ENCODE results near the gene PPP2R3C.
A peak's percentile ranks its signal among the peaks of the same experiment; 100 is the strongest.
"Not testable (repeated sequence)": the region's sequence is repeated elsewhere in the genome, so short reads cannot be mapped to it uniquely, and the experiment has no call there.

Gene PPP2R3C

DNA sequence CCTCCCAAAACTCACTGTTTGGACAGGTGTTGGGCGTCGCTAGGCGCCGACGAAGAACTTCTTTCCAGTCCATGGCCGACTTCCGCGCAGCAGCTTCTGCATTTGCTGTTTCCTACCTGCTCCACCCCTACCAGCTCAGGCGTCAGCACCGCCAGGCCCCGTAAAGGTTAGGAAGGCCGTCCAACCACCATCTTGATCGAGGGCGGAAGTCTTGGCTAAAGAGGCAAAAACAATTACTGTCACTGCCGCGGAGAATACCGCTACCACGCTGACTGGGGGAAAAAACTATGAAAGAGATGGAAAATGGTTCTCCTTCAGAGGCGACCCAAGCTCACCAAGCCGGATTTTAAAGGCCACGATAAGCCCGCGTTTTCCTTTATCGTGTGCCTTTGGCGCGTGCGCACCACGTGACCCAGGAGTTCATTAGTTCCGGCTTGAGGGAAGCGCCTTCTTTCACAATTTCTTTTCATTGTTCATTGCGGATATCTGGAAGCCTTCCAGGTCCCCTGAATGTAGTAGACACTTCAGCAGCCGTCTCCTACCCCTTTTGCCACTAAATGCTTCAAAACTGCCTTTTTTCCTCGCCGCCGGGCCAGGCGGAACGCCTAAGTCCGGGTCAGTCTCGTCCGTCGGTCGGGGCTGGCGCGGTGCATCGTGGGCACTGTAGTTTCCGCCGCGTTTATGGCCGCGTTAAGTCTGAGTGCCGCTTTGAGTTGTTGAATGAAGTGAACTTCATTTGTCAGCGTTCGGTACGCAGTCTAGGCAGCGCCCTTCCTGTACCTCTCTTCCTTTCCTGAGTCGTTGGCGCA, at the start of gene PPP2R3C, which contains the start of gene PRORP:
TSS of gene PPP2R3C (minus strand) at position 104 of the 809 bp plus-strand sequence. CDS start at position 73, 31 bp downstream.
TSS of gene PRORP (plus strand) at position 666 of the 809 bp plus-strand sequence. CDS start 694 bp downstream, outside the sequence.
- DNase-seq, result peak; percentile 86 to 88

DNA sequence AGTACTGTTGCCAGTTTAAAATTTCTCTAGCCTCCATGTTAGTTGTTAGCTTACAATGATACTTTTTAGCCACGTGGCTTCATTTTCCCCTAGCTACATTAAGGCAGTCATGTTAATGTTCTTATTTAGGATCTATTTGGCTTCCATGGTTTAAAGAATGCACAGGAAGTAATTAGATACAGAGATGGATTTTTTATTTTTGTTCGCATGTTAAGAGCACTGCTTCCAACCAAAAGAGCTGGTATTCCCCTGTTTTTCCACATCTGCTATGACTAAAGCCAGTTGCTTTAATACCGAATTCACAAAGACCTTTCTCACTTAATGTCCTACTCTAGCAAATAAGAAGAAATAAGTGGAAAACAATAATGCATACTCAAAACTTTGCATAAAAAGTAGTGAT, 45.7 kb upstream of the PPP2R3C start:
- DNase-seq, result no peak

- no peak for DNase-seq
Measured at GRCh38 chr14:35164849-35165248, 43.1 kb upstream of the PPP2R3C start.

GRCh38 chr14:35163384-35163783, 41.6 kb upstream of the PPP2R3C start:
- DNase-seq, result no peak

- peak; percentile 12 to 17 for DNase-seq
Measured at GRCh38 chr14:35161231-35161630, 39.4 kb upstream of the PPP2R3C start.

DNA sequence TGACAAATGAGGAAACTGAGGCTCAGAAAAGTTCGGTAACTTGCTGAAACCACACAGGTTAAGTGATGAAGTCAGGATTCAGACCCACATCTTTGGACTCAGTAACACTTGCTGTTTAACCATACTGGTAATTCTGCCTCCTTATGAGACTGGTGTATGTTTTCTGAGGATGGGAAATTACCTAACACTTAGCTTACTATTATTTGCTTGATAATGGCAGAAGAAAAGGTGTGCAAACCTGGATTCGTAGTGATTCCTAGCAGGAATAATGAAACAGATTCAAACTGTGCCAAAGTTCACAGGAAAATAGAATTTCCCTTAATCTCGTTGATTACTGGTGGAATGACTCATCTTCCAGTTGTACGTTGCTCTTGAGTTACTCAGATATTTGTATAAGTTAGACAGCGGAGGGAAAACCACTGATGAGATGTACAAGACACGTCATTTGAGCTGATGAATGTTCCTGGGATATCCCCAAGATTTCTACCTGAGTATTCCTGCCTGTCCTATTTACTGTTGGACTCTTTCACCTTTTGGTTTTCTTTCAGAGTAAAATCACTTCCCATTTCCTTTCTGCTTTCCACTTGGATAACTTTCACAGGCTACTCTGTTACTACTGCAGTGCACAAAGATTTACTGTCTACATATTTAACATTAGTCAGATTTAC, 38.1 kb upstream of the PPP2R3C start:
- no peak for DNase-seq

- DNase-seq, result no peak
Measured at GRCh38 chr14:35158951-35159653, 37.3 kb upstream of the PPP2R3C start.

GRCh38 chr14:35158491-35158890, 36.7 kb upstream of the PPP2R3C start:
- no peak for DNase-seq

DNA sequence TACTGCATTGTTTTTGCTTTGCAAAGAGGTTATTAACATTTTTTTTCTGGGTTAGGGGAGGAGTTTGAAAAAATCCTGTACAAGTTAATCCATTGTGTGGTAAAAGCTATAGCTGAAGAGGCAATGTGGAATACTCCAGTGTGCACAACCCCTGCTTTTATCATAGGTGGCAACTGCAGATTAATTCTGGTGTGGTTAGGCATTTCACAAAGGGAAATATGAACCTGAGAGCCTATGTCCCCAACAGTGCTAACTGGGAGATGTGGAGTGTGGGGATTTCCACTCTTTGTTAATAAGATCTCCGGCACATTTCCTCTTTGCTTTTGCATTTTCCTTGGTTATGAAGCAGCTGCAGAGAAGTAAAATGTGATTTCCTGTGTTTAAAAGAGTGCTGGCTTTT, 34.2 kb upstream of the PPP2R3C start:
- no peak for DNase-seq

DNA sequence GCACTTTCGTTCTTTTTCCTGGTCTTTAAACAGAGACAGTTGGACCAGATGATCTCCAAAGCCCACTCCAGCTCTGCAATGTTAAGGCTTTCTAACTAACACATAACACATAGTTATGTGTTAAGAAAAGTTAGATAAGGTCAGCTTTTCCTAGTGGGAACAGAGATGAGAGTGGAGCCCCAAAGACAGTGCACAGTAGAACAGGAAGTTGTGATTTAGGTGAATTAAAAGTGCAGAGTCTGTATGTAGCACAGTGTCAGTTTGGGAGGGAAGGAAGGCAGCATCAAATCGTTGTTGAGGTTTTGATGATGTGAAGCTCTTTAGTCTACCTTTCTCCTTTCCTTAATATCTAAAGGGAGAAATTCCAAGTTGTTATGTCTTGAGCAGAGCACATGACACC, 32.2 kb upstream of the PPP2R3C start:
- no peak for DNase-seq

GRCh38 chr14:35152531-35152930, 30.7 kb upstream of the PPP2R3C start:
- not testable (repeated sequence) for DNase-seq

DNA sequence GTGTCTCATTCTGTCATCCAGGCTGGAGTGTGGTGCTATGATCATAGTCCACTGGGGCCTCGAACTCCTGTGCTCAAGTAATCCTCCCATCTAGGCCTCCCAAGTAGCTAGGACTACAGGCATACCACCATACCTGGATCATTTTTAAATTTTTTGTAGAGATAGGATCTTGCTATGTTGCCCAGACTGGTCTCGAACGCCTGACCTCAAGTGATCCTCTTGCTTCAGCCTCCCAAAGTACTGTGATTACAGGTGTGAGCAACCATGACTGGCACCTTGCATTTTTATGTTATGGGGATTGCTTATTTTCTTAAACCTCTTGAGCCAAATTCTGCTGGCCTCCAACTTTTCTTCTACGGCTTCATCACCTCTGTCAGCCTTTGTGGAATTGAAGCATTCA, 27.4 kb upstream of the PPP2R3C start:
- no peak for DNase-seq

GRCh38 chr14:35147711-35148110, 25.9 kb upstream of the PPP2R3C start:
- DNase-seq, result no peak

GRCh38 chr14:35147186-35147585, 25.4 kb upstream of the PPP2R3C start:
- no peak for DNase-seq

DNA sequence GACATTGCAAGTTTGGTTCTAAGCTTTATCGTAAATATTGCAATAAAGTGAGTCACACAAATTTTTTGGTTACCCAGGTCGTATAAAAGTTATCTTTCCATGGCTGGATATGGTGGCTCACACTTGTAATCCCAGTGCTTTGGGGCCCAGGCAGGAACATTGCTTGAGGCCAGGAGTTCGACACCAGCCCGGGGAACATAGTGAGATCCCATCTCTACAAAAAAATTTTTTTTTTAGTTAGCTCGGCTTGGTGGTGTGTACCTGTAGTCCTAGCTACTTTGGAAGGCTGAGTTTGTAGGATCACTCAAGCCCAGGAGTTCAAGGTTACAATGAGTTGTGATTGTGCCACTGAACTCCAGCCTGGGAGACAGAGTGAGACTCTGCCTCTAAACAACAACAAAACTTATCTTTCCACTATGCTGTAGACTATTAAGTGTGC, 24.9 kb upstream of the PPP2R3C start:
- no peak for DNase-seq

- no peak for DNase-seq
Measured at GRCh38 chr14:35144029-35144428, 22.2 kb upstream of the PPP2R3C start.

GRCh38 chr14:35140718-35141581, 19.2 kb upstream of the PPP2R3C start:
- DNase-seq, result no peak

- DNase-seq, result no peak
Measured at GRCh38 chr14:35138585-35138984, 16.8 kb upstream of the PPP2R3C start.

GRCh38 chr14:35134329-35135123, 12.7 kb upstream of the PPP2R3C start:
- no peak for DNase-seq

DNA sequence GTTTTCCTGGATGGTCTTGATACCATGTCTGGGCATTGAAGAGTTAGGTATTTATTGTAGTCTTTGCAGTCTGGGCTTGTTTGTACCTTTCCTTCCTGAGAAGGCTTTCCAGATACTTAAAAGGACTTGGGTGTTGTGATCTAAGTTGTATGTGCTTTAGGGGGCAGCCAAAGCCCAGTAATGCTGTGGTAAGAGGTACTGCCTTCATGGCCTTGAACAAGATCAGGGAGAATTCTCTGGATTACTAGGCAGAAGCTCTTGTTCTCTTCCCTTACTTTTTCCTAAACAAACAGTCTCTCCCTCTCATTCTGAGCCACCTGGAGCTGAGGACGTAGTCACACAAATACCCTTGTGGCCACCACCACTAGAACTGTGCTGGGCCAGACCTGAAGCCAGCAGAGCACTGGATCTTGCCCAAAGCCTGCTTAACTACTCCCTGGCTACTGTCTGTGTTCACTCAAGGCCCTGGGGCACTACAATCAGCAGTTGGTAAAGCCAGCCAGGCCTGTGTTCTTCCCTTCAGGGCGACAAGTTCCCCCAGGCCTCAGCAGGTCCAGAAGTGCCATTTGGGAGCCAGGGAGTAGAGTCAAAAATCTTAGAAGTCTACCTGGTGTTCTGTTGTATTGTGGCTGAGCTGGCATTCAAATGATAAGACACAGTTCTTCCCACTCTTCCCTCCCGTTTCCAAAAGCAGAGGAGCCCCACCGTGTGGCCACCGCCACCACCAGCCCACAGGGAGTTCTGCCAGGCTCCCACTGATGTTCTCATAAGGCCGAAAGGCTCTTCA, 11.9 kb upstream of the PPP2R3C start:
- DNase-seq, result no peak

DNA sequence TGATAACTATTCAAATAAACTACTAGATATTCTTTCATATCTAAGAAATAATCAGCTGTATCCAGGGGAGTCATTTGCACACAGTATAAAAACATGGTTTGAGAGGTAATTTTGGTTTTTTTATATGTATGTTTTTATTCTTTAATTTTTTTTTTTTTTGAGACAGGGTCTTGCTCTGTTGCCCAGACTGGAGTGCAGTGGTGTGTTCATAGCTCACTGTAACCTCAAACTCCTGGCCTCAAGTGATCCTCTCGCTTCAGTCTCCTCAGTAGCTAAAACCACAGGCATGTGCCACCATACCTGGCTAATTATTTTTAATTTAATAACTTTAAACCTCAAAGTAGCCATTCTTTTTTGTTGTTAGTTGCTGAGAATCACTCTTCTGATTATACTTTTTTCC, 2.3 kb upstream of the PPP2R3C start:
- no peak for DNase-seq
